ENCODE results near the gene GAPVD1. TPM values are rescaled to one million over a fixed set of nuclear protein-coding genes. Genes with fewer than 3 reads are reported as not detected.
"Not testable (repeated sequence)": the region's sequence is repeated elsewhere in the genome, so short reads cannot be mapped to it uniquely, and the experiment has no call there.

GAPVD1 gene
- total RNA-seq, 3 donors from 2014 or later = 49.3 to 77.0 (median 72.7) TPM

- Histone ChIP-seq H3K27me3 (no peaks in the 10 kb centered on the region), H3K9me3 (no peaks in the 10 kb centered on the region), H3K27ac (no peak overlapping the region), H3K36me3 (no peaks in the 10 kb centered on the region), H3K4me1 (no peaks in the 10 kb centered on the region), H3K4me3 (no peak overlapping the region)
- no peak for DNase-seq (ENCODE audit: low spot score in 2 of 2)
- intact Hi-C loops (cut with DNase I; ENCODE audit: low total_unique reads) = no loop called here
- no peak for TF ChIP-seq CTCF (IDR thresholded peaks at IDR 0.05)
- no peak for TF ChIP-seq POLR2AphosphoS5 (IDR thresholded peaks at IDR 0.05)
- no peak for TF ChIP-seq POLR2A (IDR thresholded peaks at IDR 0.05)
Observed at GRCh38 chr9:125296843-125297372, 35.3 kb downstream of the GAPVD1 start.

GRCh38 chr9:125297917-125298316 is 36.3 kb downstream of the GAPVD1 start:
- no peak for TF ChIP-seq POLR2AphosphoS5 (IDR thresholded peaks at IDR 0.05)
- no peak for TF ChIP-seq POLR2A (IDR thresholded peaks at IDR 0.05)
- no peak for TF ChIP-seq CTCF (IDR thresholded peaks at IDR 0.05)
- H3K9me3 ChIP-seq = no peaks in the 10 kb centered on the region
- no peaks in the 10 kb centered on the region for H3K36me3 ChIP-seq
- no peaks in the 10 kb centered on the region for H3K27me3 ChIP-seq
- intact Hi-C loops (cut with DNase I; ENCODE audit: low total_unique reads) = no loop called here
- no peak for DNase-seq (ENCODE audit: low spot score in 2 of 2)
- H3K27ac ChIP-seq = no peak overlapping the region
- no peaks in the 10 kb centered on the region for H3K4me1 ChIP-seq
- H3K4me3 ChIP-seq = no peak overlapping the region

- Histone ChIP-seq H3K4me1 (no peaks in the 10 kb centered on the region), H3K4me3 (no peak overlapping the region), H3K36me3 (no peaks in the 10 kb centered on the region), H3K27me3 (no peaks in the 10 kb centered on the region), H3K9me3 (no peaks in the 10 kb centered on the region), H3K27ac (no peak overlapping the region)
- DNase-seq (ENCODE audit: low spot score in 2 of 2) = no peak
- TF ChIP-seq POLR2A (IDR thresholded peaks at IDR 0.05) (no peak), CTCF (IDR thresholded peaks at IDR 0.05) (no peak), POLR2AphosphoS5 (IDR thresholded peaks at IDR 0.05) (no peak)
- intact Hi-C loops (cut with DNase I; ENCODE audit: low total_unique reads) = no loop called here
Observed at GRCh38 chr9:125302241-125302640, 40.6 kb downstream of the GAPVD1 start.

- no peak for DNase-seq (ENCODE audit: low spot score in 2 of 2)
- TF ChIP-seq CTCF (IDR thresholded peaks at IDR 0.05) = no peak
- TF ChIP-seq POLR2AphosphoS5 (IDR thresholded peaks at IDR 0.05) = no peak
- no peak for TF ChIP-seq POLR2A (IDR thresholded peaks at IDR 0.05)
- Histone ChIP-seq H3K27ac (no peak overlapping the region), H3K9me3 (no peaks in the 10 kb centered on the region), H3K4me1 (no peaks in the 10 kb centered on the region), H3K4me3 (no peak overlapping the region), H3K36me3 (no peaks in the 10 kb centered on the region), H3K27me3 (no peaks in the 10 kb centered on the region)
- intact Hi-C loops (cut with DNase I; ENCODE audit: low total_unique reads) = no loop called here
Observed at GRCh38 chr9:125304273-125304672, 42.6 kb downstream of the GAPVD1 start.

GRCh38 chr9:125312411-125312810 is 50.8 kb downstream of the GAPVD1 start:
- no peaks in the 10 kb centered on the region for H3K27me3 ChIP-seq
- no peaks in the 10 kb centered on the region for H3K4me1 ChIP-seq
- no peak for DNase-seq (ENCODE audit: low spot score in 2 of 2)
- H3K36me3 ChIP-seq = no peaks in the 10 kb centered on the region
- H3K9me3 ChIP-seq = peaks cover 0 to 7% of the 10 kb centered on the region in 2 donors
- H3K27ac ChIP-seq = no peak overlapping the region
- intact Hi-C loops (cut with DNase I; ENCODE audit: low total_unique reads) = no loop called here
- TF ChIP-seq POLR2A (IDR thresholded peaks at IDR 0.05) (no peak), CTCF (IDR thresholded peaks at IDR 0.05) (no peak), POLR2AphosphoS5 (IDR thresholded peaks at IDR 0.05) (no peak)
- no peak overlapping the region for H3K4me3 ChIP-seq

- H3K27me3 ChIP-seq; H3K4me3 ChIP-seq; intact Hi-C loops (cut with DNase I; ENCODE audit: low total_unique reads); DNase-seq (ENCODE audit: low spot score in 2 of 2); H3K27ac ChIP-seq; H3K36me3 ChIP-seq; H3K4me1 ChIP-seq: not testable (repeated sequence)
- H3K9me3 ChIP-seq = peaks cover 6 to 12% of the 10 kb centered on the region in 2 donors
Observed at GRCh38 chr9:125316359-125316758, 54.7 kb downstream of the GAPVD1 start.

Data from breast epithelium (tissue), 4 donors.